HCT116 (cell line): ENCODE data around the gene SLC1A4.

Experiments
- EGR1 ChIP-seq: IDR thresholded peaks from 2 replicates; pipeline ENCODE4 v1.6.1; 2012; ENCODE audit warnings: low read depth
- EZH2 ChIP-seq: fragments of 200-600 bp; sonication (generic); IDR thresholded peaks from 2 replicates; pipeline ENCODE4 v1.6.1; 2017; ENCODE audit warnings: antibody characterized with exemption, mixed run types
- MAX ChIP-seq: IDR thresholded peaks from 2 replicates; pipeline ENCODE4 v1.6.1; 2012
- RAD21 ChIP-seq: IDR thresholded peaks from 2 replicates; pipeline ENCODE4 v1.6.1; 2012; ENCODE audit warnings: low read depth, mild to moderate bottlenecking
- TF ChIP-seq, protein P1 (sequence below), 3 experiments: fragments of 200-600 bp in 1 of 3; sonication (generic) in 1 of 3; IDR thresholded peaks in 2 of 3; conservative IDR thresholded peaks in 1 of 3; 2 replicates each; pipeline ENCODE4 v1.5.1; 2012 to 2017; ENCODE audit warnings: low read depth in 2 of 3, low read length in 2 of 3, antibody characterized with exemption in 1 of 3, borderline replicate concordance in 1 of 3, control low read depth in 1 of 3, mild to moderate bottlenecking in 1 of 3, mixed read lengths in 1 of 3, mixed run types in 1 of 3, moderate library complexity in 1 of 3; ENCODE audit not compliant: insufficient read depth in 1 of 3

DNA sequence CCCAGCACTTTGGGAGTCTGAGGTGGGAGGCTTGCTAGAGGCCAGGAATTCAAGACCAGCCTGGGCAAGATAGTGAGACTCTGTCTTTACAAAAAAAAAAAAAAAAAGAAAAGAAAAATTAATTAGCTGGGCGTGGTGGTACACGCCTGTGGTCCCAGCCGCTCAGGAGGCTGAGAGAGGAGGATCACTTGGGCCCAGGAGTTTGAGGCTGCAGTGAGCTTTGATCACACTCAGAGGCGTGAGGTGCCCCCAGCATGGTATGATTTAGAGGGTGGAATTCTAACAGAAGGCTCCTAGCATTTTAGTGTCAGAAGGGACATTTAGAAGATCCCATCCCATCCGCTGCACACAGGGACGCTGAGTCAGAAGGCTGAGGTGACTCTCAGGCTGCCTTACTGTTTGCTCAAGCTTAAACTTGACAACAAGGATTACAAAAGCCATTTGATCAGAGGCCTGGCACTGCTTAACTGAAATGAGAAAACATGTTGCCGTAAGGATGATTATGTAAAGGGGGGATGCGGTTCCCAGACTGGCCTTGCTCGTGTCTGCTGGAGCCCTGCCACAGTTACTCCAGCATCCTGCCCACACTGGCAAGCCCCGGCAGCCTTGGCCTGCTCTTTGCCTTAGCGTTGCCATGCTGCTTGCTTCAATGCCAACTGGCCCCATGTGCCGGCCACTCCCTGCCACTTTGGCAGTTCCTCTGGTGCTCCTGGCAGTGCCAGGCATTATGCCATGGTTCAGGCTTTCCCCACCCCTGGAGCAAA is 45.6 kb upstream of the SLC1A4 start:
- TF ChIP-seq RAD21: no peak
- TF ChIP-seq, protein P1, sequence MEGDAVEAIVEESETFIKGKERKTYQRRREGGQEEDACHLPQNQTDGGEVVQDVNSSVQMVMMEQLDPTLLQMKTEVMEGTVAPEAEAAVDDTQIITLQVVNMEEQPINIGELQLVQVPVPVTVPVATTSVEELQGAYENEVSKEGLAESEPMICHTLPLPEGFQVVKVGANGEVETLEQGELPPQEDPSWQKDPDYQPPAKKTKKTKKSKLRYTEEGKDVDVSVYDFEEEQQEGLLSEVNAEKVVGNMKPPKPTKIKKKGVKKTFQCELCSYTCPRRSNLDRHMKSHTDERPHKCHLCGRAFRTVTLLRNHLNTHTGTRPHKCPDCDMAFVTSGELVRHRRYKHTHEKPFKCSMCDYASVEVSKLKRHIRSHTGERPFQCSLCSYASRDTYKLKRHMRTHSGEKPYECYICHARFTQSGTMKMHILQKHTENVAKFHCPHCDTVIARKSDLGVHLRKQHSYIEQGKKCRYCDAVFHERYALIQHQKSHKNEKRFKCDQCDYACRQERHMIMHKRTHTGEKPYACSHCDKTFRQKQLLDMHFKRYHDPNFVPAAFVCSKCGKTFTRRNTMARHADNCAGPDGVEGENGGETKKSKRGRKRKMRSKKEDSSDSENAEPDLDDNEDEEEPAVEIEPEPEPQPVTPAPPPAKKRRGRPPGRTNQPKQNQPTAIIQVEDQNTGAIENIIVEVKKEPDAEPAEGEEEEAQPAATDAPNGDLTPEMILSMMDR (IDR thresholded peaks at IDR 0.05 in 2 of 3, conservative IDR thresholded peaks at IDR 0.05 in 1 of 3; ENCODE audit: borderline replicate concordance in 1 of 3, insufficient read depth in 1 of 3, low read depth in 2 of 3, low read length in 2 of 3): no peak
- no peak for TF ChIP-seq MAX
- no peak for TF ChIP-seq EGR1
- no peak for TF ChIP-seq EZH2
